Kasumi-1 (cell line): ENCODE data around the gene UNC79.

Source experiments
- DNase-seq, 2 experiments: peaks; one replicate each; lab custom pipeline; 2025; lab: John Stamatoyannopoulos, UW

UNC79 gene

GRCh38 chr14:93727917-93728650 lies 297.3 kb downstream of the UNC79 start:
- DNase-seq: no peak

DNA sequence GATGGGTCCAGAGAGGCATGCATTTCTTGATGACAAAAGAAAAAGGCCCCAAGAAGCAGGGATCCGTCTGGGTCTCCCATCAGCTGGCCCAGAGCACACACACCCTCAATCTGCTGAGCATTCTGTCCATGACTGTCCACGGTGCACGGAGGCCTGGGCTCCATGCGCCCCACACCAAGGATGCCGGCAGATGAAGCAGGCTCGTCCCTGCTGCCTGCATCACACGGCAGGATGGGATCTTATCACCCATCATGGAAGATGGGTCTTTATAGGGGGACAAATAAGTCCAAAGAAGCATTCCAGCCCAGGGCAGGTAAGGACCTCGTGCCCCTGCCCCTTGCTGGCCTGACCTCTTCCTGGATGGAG lies 297.9 kb downstream of the UNC79 start:
- no peak for DNase-seq

GRCh38 chr14:93729993-93730392 lies 299.3 kb downstream of the UNC79 start:
- DNase-seq: no peak

DNA sequence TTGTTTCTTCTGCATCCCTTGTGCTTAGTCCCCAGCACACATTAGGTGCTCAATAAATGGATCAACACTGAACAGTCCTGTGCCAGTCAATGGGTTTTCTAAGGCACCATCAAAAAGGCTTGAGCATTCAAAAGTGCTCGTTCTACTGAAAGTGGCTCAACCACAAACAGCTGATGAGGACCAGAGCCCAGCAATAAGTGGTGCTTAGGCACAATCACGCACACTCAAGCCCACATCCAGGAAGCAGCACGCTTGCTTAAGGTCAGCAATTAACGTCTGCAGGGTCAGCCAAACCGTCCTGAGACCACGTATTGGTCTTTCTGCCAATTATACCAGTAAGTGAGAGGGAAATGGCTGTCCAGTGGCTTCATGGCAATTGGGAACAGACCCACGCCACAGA lies 301.0 kb downstream of the UNC79 start:
- no peak for DNase-seq

DNA sequence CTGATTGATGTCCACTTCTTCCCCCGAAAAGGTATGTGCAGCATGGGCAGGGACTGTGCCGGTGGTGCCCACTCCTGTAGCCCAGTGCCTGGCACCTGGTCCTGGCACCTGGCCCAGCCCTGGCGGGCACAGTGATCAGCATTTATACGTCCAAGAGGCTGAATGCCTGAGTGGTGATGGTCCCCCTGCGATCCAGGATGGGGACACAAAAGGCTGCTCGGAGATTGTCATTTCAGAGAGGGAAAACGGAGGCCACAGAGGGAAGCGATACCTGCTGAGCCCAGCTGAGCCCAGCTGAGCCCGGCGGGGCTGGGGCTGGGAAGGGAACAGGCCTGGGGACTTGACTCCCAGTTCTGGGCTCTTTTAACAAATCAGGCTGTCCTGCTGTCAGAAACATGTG lies 301.8 kb downstream of the UNC79 start:
- DNase-seq: no peak

DNA sequence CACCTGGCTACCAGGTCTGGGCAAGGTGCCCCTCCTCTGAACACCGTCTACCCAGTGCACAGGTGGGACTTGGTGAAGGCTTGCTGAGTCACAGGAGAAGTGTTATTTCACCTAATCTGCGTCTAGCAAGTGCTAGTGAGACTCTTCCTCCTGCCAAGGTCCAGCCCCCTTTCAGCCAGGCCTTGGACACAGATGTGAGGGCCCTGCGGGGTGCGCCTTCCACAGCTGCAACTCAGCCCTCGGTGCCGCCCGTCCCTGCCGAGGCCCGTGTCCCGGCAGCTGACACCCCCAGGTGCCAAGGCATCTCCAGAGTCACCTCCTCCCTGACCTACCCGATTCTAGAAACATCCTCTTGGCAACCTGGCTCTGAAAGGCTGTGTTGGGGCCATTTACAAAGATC lies 302.5 kb downstream of the UNC79 start:
- DNase-seq: no peak

GRCh38 chr14:93733631-93734030 lies 302.9 kb downstream of the UNC79 start:
- no peak for DNase-seq

GRCh38 chr14:93734086-93734822 lies 303.5 kb downstream of the UNC79 start:
- DNase-seq: no peak

DNA sequence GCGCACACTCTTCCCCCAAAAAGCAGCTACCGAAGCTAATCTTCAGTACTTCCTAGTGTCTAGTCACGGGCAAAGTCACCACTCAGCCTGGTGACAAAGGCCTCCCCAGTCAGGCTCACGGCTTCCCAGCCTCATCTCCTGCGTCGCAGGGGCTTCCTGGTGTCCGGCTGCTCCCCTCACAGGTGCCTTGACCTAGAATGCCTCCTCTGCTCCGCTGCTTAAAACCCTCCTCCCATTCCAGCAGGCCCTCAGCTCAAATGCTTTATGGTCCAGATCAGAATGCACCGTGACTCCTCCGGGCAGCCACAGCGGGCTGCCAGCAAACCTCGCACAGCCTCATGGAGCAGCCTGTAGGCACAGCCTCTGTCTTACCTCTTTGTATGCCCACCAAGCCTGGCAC lies 304.5 kb downstream of the UNC79 start:
- no peak for DNase-seq

DNA sequence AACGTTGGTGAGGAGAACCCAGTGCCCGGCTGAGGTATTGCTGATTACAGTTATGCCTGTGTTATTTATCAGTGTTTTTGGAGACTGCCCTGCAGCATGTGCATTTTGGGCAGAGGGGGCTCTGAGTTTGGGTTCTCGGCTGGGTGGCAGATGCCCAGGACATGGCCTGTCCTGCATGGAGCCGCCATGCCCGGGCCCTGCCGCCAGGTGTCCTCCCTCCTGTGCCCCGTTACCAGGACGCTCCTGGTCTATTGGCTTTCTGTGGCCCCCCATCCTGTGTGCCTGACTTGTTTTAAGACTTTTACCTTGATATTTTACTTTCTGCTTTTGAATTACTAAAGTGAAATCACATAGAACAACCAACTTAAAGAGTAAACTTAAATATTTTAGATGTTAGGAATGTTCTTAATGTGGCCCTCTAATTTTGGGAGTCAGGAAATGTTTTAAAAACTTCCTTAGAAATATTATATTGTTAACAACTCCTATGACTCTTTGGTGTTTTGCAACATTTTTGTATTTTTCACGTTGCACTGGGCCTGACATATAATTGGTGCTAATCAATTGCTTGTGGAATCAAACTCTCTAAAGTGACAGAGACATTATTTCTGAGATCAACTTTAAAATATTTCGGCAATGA lies 305.8 kb downstream of the UNC79 start:
- DNase-seq: no peak

DNA sequence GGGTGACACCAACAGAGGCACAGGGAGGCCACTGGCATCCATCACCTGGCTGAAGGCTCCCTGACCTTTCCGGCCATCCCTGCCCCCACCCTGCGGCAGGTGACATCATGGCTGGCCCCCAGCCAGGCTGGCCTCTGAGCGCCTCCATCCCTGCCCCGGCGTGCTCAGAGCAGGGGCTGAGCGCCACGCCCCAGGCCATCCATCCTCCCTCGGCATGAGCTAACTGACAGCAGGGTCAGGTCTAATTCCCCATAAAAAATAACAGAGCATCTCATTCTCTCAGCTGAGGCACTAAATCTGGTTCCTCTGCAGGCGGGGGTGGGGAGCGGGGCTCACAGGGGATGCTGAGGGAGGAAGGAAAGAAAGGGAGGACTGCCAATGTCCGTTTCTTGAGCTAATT lies 306.9 kb downstream of the UNC79 start:
- DNase-seq: no peak

DNA sequence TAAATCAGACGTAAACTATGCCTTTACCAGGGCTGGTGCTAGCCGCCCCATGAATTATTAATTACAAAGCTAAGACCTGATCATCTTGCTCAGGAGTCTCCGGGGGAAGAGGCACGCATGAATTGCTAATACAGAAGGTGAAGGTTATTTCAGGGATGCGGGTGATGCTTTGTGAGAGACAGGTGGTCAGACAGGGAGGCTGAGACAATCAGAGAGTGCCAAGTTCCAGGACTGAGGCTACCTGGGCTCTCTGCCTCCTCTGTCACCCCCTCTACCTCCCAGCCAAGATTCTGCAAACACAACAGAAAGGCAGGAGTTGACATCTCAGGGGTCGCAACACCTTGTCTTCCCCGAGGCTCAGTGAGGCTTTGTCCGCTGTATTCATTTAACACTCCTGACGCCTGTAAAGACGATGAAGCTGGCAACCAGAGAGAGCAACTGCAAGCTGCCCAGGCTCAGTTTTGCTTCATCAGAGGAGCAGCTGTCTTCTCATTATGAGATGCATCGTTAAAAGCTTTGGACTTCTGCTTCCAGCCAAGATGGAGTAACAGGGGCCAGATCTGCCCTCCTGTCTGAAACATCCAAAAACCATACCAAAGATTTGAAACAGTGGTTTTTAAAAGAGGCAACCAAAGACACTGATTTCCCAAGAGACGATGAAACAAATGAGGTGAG lies 311.0 kb downstream of the UNC79 start:
- DNase-seq: no peak

DNA sequence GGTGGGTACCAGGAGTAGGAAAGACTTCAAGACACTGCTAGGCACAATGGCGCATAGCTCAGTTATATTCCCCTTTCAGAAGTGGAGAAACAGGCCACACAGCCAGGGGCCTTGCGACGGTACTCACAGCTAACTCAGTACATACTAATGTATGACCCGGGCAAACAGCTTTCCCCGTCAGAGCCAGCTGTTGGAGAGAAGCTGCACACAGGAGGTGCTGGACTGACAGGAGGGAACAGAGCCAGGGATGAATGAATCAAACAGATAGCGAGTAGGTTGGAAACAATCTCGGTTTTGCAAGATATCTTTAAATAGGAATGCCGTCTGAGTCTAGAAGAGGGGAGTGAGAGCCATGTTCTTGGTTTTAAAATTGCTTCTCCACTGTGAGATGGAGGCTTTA lies 312.0 kb downstream of the UNC79 start:
- no peak for DNase-seq

DNA sequence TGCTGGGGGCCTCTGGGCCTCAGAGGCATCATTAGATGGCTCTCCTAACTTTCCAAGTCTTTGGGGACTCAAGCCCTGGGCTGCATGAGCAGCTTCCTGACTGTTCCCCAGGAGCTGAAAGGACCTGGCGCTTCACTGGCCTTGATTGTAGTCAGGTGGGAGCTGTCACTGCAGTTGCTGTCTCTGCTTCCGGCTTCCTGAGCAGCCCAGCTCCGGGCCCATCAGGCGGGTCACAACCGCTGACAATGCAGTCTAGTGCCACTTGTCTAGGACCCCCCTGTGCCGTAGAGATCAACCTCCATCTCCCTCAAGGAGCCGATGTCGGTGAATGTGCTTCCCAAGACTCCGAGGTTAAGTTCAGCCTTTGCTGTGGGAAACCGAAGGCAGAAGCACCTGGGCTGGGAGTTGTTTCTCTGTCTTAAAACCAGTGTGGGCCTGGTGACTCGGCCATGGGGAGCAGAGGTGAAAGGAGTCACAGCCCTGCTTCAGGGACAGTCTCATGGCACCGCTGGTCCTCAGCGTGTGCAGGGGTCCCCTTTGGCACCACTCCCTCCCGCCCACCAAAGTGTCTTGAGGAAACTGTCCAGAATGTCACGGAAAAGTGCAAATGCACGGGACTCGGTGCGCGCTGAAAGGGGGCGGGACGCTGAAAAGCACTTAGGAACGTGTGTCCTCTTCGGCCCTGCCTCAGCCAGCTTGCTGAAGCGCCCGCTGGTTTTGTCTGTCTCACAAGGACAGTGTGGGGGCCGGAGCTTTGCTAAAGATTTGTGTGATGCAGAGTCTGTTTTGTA lies 312.7 kb downstream of the UNC79 start:
- no peak for DNase-seq

DNA sequence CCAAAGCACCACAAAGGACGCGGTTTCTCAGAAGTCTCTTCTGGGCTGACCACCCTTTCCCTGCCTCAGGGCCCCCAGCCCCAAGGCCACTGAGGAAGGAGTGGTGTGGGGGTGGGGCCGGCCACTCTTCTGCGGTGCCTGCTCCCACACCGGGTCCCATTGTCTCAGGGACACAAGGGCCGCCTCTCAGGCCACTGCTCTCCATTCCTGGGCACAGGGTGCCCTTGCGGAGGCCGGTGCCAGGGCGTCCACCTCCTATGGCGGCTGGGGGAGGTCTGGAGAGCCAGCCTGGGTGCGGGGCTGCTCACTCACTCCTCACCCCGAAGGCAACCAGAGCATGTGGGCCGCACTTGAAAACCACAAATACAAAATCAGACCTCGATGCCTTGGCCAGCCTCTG lies 313.4 kb downstream of the UNC79 start:
- DNase-seq: no peak

GRCh38 chr14:93744876-93745275 lies 314.1 kb downstream of the UNC79 start:
- no peak for DNase-seq

DNA sequence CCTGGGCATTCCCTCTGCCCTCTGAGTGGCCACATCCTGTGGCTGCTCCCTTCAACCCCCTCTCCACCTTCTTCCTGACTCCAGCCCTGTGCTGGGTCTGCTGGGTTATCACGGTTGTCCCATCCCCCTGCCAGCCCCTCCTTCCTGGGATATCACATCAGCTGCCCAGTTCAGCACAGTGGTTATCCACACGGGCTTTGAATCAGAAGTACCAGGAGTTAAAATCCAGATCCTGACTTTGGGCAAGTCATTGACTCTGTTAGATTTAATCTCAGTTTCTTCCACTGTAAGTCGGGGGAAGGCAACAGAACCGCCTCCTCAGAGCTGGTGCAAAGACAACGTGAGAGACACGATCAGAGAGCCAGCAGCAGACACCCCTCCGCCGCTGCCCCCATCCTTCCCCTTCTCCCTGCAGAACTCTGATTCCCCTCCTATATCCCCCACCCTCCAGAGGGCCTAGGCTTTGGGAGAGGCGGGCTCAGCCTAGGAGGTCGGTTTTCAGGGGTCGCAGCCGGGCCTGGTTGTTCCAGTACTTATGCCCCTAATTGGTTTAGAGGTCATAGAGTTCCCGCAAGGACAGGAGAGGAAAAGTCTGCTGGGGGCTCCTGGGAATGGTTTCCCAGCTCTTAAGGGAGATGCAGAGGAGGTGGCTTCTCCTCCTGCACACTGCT lies 315.0 kb downstream of the UNC79 start:
- DNase-seq: no peak

DNA sequence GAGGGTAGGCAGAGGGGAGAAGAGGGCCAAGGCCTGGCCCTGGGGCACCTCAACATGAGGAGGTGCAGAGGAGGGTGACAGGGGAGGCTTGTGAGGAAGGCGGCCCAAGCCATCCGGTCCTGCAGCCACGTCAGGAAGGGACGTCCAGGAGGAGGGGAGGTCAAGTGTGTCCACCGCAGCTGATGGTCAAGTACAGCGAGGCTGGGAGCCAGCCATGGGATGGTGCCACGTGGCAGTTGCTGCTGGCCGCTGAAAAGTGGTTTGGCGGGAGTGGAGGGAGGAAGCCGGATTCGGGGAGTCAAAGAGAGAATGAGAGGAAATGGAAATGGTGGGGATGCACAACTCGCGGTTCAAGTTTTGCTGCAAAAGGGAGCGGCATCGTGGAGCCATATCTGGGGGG lies 316.4 kb downstream of the UNC79 start:
- no peak for DNase-seq

DNA sequence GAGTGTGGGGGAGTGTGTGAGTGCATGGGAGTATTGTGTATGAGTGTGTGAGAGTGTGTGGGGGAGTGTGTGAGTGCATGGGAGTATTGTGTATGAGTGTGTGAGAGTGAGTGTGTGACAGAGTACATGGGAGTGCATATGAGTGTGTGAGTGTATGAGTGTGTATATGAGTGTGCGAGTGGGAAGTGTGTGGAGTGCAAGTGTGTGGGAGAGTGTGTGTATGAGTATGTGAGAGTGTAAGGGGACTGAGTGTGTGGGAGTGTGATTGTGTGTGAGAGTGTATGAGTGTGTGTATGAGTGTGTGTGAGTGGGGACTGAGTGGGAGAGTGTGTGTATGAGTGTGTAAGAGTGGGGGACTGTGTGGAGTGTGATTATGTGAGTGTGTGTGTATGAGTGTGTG lies 316.8 kb downstream of the UNC79 start:
- no peak for DNase-seq

DNA sequence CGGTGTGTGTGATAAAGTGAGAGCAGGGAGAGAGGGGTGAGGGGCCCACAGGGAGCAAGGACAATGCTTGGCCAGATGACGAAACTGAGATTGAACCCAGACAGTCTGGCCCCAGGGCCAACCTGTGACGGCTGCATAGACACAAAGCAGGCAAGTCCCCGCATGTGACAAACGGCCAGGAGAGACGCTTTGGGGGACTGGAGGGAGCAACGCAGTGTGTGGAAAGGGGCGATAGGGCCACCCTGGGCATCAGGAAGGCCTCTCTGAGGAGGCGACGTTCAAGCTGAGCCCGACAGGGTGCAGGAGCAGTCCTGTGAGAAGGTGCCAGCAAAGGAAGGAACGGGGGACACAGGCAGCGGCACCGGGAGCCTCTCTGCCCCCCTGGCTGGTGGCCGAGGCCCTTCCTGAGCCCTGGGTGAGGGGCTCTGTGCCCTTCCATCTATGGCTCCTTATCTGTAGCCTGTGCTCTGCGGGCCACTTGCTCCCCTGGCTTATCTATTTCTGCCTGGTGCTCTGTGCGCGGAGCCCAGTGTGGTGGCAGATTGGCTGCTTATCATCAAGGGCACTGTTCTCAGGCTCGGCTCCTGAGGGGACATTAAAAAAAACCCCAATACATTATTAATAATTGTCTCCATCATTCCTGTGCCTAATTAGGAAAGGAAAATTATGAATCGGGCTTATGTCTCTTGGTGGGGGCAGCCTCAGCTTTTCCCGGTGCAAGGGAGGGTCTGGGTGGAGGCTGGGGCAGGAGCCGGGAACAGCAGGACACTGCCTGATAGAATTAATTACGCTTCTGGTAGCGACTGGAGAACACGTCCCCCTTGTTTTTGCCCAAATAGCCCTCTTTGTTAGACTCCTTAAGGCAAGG lies 317.7 kb downstream of the UNC79 start:
- no peak for DNase-seq

GRCh38 chr14:93749076-93749420 lies 318.3 kb downstream of the UNC79 start:
- no peak for DNase-seq
